ENCODE data around the gene CNIH1.
"Not testable (repeated sequence)": the region's sequence is repeated elsewhere in the genome, so short reads cannot be mapped to it uniquely, and the experiment has no call there.

CNIH1 gene

DNA sequence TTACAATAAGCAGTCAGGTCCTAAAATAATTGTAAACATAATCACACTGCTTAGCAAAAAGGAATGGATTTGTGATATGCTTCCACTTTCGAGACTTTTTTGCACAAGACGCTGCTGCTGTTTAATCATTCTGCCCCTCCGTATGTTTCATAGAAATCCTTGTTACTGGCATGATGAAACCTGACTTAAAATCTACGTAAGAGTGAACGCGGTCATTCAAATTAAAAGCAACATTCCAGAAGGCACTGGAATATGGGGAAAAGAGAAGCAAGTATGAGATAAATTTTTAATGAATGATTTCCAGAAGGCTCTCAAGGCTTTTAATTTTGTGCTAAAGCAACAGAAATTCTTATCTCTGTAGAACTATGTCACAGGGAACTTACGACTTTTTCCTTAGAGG, 1.1 kb downstream of the CNIH1 start:
- DNase-seq (ENCODE audit: low read depth in 1 of 2, low spot score in 1 of 2), result no peak
- in situ Hi-C loops (cut with HindIII; ENCODE audit: low pct_unique_long_range_greater_than_20kb, low sequenced_read_pairs), result no loop called here
- no peak for TF ChIP-seq JUND (IDR thresholded peaks at IDR 0.05; ENCODE audit: low read depth)

DNA sequence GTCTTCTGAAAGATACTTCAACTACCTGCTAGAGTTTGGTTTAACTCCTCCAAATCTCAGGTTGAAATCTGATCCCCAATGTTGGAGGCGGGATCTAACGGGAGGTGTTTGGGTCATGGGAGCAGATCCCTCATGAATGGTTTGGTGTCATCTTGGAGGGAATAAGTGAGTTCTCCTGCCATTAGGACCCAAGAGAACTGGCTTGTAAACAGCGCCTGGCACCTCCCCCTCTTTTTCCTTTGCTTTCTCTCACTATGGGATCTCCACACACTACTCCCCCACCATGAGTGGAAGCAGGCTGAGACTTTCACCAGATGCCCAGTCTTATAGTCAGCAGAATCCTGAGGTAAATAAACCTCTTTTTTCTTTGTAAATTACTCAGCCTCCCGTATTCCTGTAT, 2.5 kb downstream of the CNIH1 start:
- no peak for TF ChIP-seq JUND (IDR thresholded peaks at IDR 0.05; ENCODE audit: low read depth)
- DNase-seq (ENCODE audit: low read depth in 1 of 2, low spot score in 1 of 2), result no peak
- in situ Hi-C loops (cut with HindIII; ENCODE audit: low pct_unique_long_range_greater_than_20kb, low sequenced_read_pairs), result no loop called here

DNA sequence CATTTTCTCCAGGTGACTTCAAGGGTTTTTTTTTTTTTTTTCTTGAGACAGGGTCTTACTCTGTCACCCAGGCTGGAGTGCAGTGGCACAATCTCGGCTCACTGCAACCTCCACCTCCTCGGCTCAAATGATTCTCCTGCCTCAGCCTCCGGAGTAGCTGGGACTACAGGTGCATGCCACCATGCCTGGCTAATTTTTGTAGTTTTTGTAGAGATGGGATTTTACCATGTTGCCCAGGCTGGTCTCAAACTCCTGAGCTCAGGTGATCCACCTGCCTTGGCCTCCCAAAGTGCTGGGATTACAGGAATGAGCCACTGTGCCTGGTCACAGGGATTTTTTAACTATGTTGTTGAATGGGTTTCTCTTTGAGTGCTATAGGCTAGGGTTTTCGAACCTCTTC, 3.2 kb downstream of the CNIH1 start:
- in situ Hi-C loops (cut with HindIII; ENCODE audit: low pct_unique_long_range_greater_than_20kb, low sequenced_read_pairs); DNase-seq (ENCODE audit: low read depth in 1 of 2, low spot score in 1 of 2): not testable (repeated sequence)

DNA sequence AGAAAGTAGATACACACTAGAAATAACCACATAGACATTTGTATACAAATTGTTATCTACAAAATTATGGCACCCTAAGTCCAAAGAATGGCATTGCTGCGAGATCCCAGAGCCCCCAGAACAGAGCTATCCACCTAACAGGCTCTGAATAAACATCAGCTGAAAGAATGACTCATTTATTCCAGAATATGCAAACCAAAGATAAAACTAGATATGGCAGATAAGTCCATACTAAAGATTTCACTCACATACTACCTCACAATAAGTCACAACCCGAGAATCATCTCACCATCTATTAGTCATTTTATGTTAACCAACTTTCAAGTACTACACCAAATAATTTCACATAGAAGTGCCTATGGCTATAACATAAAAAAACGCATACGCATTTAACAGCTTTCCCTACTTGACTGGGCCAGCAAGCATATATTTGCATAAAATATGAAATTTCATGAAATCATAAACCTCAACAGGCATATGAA, 5.6 kb downstream of the CNIH1 start:
- in situ Hi-C loops (cut with HindIII; ENCODE audit: low pct_unique_long_range_greater_than_20kb, low sequenced_read_pairs), result no loop called here
- no peak for DNase-seq (ENCODE audit: low read depth in 1 of 2, low spot score in 1 of 2)
- no peak for TF ChIP-seq JUND (IDR thresholded peaks at IDR 0.05; ENCODE audit: low read depth)

DNA sequence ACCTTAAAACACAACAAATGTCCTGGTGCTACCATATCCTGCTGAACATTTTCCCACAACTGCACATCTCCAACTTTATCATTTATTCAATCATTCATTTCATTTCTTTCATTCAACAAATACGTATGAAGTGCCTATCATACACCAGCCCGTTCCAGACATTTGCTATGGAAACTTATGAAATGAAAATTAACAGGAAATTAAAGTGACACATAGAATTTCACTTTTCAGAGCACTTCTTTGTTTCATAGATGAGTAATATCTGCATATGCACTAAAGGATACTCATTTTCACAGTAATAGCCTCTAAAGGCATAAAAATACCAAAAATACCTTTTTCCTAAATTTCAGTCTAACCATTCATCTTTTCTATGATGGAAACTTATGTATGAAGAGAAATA, 12.6 kb downstream of the CNIH1 start:
- in situ Hi-C loops (cut with HindIII; ENCODE audit: low pct_unique_long_range_greater_than_20kb, low sequenced_read_pairs), result no loop called here
- TF ChIP-seq JUND (IDR thresholded peaks at IDR 0.05; ENCODE audit: low read depth), result no peak

DNA sequence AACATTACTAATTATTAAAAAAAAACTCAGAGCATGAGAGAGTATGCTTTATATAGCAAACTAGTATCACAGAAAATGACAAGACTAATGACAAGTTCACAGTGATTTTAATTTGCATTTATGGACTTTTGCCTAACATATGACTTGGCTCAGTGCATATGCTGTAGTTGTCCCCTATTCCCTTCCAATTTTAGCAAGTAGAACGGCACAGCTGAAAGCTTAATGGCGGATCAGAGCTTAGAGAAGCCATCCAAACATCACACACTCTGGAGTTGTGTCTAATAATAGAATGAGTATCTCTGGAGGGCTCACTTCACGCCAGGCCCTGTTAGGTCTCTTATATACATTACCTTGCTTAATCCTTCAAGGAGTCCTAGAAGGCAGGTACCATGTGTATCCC, 13.3 kb downstream of the CNIH1 start:
- in situ Hi-C loops (cut with HindIII; ENCODE audit: low pct_unique_long_range_greater_than_20kb, low sequenced_read_pairs), result no loop called here
- DNase-seq (ENCODE audit: low read depth in 1 of 2, low spot score in 1 of 2), result no peak
- TF ChIP-seq JUND (IDR thresholded peaks at IDR 0.05; ENCODE audit: low read depth), result no peak

More for the DNA sequence above, 12.6 kb downstream of the CNIH1 start:
- DNase-seq (ENCODE audit: low read depth in 1 of 2, low spot score in 1 of 2), result no peak

DNA sequence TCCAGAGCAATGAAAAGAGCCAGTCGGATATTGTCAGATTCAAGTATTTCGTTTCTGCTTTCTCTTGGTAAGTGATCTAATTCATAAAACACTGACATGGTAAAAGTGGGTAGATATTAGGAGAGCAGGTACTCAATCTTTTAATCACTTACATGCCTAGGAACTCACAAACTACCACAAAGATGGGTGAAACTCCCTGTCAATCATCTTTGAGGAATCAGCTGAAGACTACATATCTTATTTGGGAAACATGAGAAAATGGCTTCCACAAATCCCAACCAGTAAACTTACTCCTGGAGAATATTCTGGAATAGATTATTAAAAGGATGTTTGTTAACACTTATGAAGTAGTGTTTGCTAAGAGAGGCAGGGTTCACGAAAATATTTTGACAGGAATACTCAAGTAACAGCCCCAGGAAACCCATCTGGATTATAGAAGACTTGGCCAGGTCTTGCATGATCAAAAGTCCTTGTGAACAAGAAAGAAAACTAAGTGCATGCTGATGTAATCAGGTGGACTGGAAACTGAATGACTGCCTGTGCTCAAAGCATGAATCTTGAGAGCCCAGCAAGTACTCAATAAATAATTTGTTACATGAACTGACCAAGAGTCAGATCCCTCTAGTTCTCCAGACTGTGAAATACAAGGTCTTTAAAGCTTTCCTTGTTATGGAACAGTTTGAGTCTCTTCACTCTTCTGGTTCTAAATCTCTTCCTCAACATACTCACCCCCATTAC, 15.5 kb downstream of the CNIH1 start:
- no peak for TF ChIP-seq JUND (IDR thresholded peaks at IDR 0.05; ENCODE audit: low read depth)
- no peak for DNase-seq (ENCODE audit: low read depth in 1 of 2, low spot score in 1 of 2)
- in situ Hi-C loops (cut with HindIII; ENCODE audit: low pct_unique_long_range_greater_than_20kb, low sequenced_read_pairs), result no loop called here

DNA sequence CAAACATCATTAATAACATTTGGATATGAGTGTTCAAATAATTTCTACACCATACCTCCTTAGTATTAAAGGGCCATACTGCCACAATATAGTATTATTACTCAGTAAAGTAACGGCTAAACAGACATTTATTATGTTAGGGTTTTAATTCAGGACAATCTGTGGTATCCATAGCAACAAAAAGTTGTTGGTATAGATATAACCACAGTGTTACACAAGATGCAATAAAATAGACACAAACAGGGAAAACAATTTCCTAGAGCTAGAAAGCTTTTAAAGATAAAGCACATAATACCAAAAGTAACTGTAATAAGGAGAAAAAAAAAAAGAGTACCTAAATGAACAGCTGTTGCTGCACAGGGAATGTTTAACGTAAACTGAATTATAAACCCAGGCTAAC, 16.1 kb downstream of the CNIH1 start:
- in situ Hi-C loops (cut with HindIII; ENCODE audit: low pct_unique_long_range_greater_than_20kb, low sequenced_read_pairs), result no loop called here
- TF ChIP-seq JUND (IDR thresholded peaks at IDR 0.05; ENCODE audit: low read depth), result no peak

DNA sequence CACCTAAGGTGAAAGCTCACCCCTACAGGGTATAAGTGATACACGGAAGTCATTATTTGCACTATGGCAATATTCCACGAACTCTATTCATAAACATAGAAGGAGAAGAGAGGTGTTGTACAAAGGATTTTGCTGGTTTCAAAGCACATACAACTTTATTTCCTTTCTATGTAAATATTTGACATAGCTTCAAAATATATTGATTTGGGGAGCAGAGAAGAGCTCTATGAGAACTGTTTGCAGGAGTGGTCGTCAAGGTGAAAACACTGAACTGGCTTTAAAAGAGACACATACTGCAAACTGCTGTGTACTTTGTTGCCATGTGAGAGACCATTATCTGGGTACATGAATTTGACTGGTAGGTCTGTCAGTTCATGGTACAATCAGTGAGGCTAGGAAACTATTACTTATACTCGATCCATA, 16.7 kb downstream of the CNIH1 start:
- no peak for TF ChIP-seq JUND (IDR thresholded peaks at IDR 0.05; ENCODE audit: low read depth)

More for the DNA sequence above, 16.1 kb downstream of the CNIH1 start:
- DNase-seq (ENCODE audit: low read depth in 1 of 2, low spot score in 1 of 2), result no peak

DNA sequence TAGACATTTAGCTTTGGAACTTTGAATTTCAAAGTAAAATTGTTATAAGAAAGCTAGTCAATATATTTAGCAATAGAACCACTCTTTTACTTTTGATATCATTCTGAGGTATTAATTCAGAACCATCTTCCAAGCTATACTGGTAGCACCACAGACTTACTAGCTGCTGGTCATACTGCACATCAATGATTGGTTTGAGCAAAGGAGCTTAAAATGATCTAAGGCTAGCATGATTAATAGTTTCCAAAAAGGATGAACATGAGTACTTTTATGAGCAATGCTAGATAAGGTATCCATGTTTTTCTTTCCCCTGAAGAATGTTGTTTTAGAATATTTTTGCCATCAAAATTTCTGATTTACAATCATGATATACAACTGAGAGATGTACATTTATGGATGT, 17.2 kb downstream of the CNIH1 start:
- in situ Hi-C loops (cut with HindIII; ENCODE audit: low pct_unique_long_range_greater_than_20kb, low sequenced_read_pairs), result no loop called here
- TF ChIP-seq JUND (IDR thresholded peaks at IDR 0.05; ENCODE audit: low read depth), result no peak
- DNase-seq (ENCODE audit: low read depth in 1 of 2, low spot score in 1 of 2), result no peak

More for the DNA sequence above, 16.7 kb downstream of the CNIH1 start:
- DNase-seq (ENCODE audit: low read depth in 1 of 2, low spot score in 1 of 2), result no peak
- in situ Hi-C loops (cut with HindIII; ENCODE audit: low pct_unique_long_range_greater_than_20kb, low sequenced_read_pairs), result no loop called here

DNA sequence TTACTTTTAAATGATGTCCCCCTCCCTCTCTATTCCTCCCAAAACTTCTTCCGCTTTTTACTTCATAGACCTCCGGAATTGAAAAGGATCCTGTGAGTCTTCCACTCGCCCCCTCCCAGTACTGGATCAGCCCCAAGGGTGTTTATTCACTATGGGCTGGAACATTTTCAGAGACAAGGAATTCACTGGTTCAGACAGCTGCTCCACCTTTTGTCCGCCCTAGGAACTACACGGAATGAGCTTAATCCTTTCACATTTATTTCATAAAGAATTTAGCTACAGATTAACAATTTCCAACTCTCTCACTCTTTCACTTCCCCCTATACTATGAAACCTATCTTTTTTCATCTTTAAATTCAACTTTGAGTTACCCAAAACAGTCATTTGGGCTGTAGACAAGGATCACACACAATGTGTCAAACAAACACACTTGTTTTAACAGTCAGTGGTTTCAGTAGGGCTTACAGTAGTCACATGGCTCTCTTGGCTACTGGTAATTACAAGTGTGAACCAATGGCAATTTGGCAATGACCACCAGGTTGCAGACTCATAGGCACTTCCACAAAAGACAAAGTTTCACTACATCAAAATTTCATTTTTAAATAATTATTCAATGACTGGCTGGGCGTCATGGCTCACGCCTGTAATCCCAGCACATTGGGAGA, 20.6 kb downstream of the CNIH1 start:
- in situ Hi-C loops (cut with HindIII; ENCODE audit: low pct_unique_long_range_greater_than_20kb, low sequenced_read_pairs), result no loop called here
- TF ChIP-seq JUND (IDR thresholded peaks at IDR 0.05; ENCODE audit: low read depth), result no peak

DNA sequence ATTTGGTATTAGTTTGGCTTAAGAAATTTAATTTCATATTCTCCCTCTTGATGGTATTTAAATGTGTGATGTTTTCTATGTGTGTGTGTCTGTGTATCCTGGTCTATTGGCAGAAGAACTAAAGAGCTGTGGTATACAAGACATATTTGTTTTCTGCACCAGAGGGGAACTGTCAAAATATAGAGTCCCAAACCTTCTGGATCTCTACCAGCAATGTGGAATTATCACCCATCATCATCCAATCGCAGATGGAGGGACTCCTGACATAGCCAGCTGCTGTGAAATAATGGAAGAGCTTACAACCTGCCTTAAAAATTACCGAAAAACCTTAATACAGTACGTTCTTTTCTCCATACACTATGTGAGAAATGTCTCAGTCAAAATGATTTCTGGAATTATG, 29.8 kb downstream of the CNIH1 start:
- DNase-seq (ENCODE audit: low read depth in 1 of 2, low spot score in 1 of 2), result no peak
- no peak for TF ChIP-seq JUND (IDR thresholded peaks at IDR 0.05; ENCODE audit: low read depth)
- in situ Hi-C loops (cut with HindIII; ENCODE audit: low pct_unique_long_range_greater_than_20kb, low sequenced_read_pairs), result no loop called here

More for the DNA sequence above, 20.6 kb downstream of the CNIH1 start:
- DNase-seq (ENCODE audit: low read depth in 1 of 2, low spot score in 1 of 2), result peak; percentile 39 to 71

DNA sequence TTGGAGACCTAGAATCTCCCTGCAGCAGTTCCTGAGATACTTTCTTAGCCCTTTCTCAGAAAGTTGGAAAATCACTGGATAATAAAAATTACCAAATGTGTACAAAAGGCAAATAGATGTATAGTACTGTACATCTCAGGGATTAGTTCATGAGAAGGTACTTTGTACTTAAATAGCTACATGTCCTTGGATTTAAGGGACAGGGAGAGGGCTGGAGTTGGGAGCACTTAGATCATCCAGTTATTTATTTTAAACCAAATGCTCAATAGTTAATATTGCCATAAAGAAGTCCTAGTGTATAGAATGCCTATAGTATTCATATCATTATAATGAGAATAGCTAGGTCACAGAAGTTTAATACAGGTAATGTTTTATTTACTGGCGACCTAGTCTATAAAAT, 31.0 kb downstream of the CNIH1 start:
- TF ChIP-seq JUND (IDR thresholded peaks at IDR 0.05; ENCODE audit: low read depth), result no peak
- DNase-seq (ENCODE audit: low read depth in 1 of 2, low spot score in 1 of 2), result no peak
- in situ Hi-C loops (cut with HindIII; ENCODE audit: low pct_unique_long_range_greater_than_20kb, low sequenced_read_pairs), result no loop called here

DNA sequence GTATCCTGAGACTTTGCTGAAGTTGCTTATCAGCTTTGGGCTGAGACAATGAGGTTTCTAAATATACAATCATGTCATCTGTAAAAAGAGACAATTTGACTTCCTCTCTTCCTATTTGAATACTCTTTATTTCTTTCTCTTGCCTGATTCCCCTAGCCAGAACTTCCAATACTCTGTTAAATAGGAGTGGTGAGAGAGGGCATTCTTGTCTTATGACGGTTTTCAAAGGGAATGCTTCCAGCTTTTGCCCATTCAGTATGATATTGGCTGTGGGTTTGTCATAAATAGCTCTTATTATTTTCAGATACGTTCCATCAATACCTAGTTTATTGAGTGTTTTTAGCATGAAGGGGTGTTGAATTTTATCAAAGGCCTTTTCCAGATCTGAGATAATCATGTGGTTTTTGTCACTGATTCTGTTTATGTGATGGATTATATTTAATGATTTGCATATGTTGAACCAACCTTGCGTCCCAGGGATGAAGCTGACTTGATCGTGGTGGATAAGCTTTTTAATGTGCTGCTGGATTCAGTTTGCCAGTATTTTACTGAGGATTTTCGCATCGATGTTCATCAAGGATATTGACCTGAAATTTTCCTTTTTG, 37.7 kb downstream of the CNIH1 start:
- in situ Hi-C loops (cut with HindIII; ENCODE audit: low pct_unique_long_range_greater_than_20kb, low sequenced_read_pairs); DNase-seq (ENCODE audit: low read depth in 1 of 2, low spot score in 1 of 2): not testable (repeated sequence)
